GM23338 (cell line): ENCODE results near the gene GIPC1. TPM values are rescaled to one million over a fixed set of nuclear protein-coding genes. Genes with fewer than 3 reads are reported as not detected.

Source experiments
- ATAC-seq: fragments of 200-7000 bp; cut with Tn5 transposase; 3 replicates; pipeline ENCODE4 v1.9.1; 2020
- DNase-seq: peaks from one replicate; pipeline ENCODE4 v3.0.0-alpha.2; 2015; ENCODE audit warnings: low spot score
- H2AFZ ChIP-seq: fragments of 200-600 bp; sonication (generic); 2 replicates; pipeline ENCODE4 v1.8.0; 2016; ENCODE audit warnings: antibody characterized with exemption, mild to moderate bottlenecking, moderate library complexity
- H3F3A ChIP-seq: fragments of 200-600 bp; sonication (generic); replicated peaks from 2 replicates; pipeline ENCODE4 v1.8.0; 2017; ENCODE audit warnings: antibody characterized with exemption, mixed run types, low read depth
- H3K27ac ChIP-seq: fragments of 200-600 bp; sonication (generic); 2 replicates; pipeline ENCODE4 v1.6.1; 2016; ENCODE audit warnings: low read depth
- H3K27me3 ChIP-seq: fragments of 200-600 bp; sonication (generic); 2 replicates; pipeline ENCODE4 v1.8.0; 2016; ENCODE audit warnings: mild to moderate bottlenecking, mixed run types, moderate library complexity; ENCODE audit not compliant: insufficient read depth
- H3K36me3 ChIP-seq: fragments of 200-600 bp; sonication (generic); 2 replicates; pipeline ENCODE4 v1.8.0; 2016; ENCODE audit warnings: mild to moderate bottlenecking; ENCODE audit not compliant: insufficient read depth
- H3K4me1 ChIP-seq: fragments of 200-600 bp; sonication (generic); 2 replicates; pipeline ENCODE4 v1.8.0; 2016; ENCODE audit warnings: mild to moderate bottlenecking, moderate library complexity; ENCODE audit not compliant: insufficient read depth
- H3K4me2 ChIP-seq: fragments of 200-600 bp; sonication (generic); 2 replicates; pipeline ENCODE4 v1.7.1; 2017; ENCODE audit warnings: mixed run types
- H3K4me3 ChIP-seq: fragments of 200-600 bp; sonication (generic); 2 replicates; pipeline ENCODE4 v1.6.1; 2016; ENCODE audit warnings: mixed run types
- H3K79me2 ChIP-seq: fragments of 200-600 bp; sonication (generic); replicated peaks from 2 replicates; pipeline ENCODE4 v1.8.0; 2017; ENCODE audit warnings: mild to moderate bottlenecking; ENCODE audit not compliant: insufficient read depth
- H3K9me2 ChIP-seq: fragments of 200-600 bp; sonication (generic); 2 replicates; pipeline ENCODE4 v1.8.0; 2017; ENCODE audit not compliant: insufficient read depth
- H4K20me1 ChIP-seq: fragments of 200-600 bp; sonication (generic); replicated peaks from 2 replicates; pipeline ENCODE4 v1.8.0; 2017; ENCODE audit warnings: mild to moderate bottlenecking; ENCODE audit not compliant: insufficient read depth
- H3K27ac Mint-ChIP-seq: 2 replicates; pipeline ENCODE4 v1.8.0; 2020; ENCODE audit warnings: inconsistent platforms, mild to moderate bottlenecking, moderate library complexity, mixed read lengths
- H3K27me3 Mint-ChIP-seq: 3 replicates; pipeline ENCODE4 v1.8.0; 2022; ENCODE audit warnings: low read depth, mild to moderate bottlenecking, moderate library complexity, mixed read lengths, inconsistent platforms; ENCODE audit not compliant: insufficient read depth, poor library complexity
- H3K36me3 Mint-ChIP-seq: 3 replicates; pipeline ENCODE4 v1.8.0; 2021; ENCODE audit warnings: low read depth, mild to moderate bottlenecking, inconsistent platforms, moderate library complexity, mixed read lengths
- H3K4me1 Mint-ChIP-seq: 3 replicates; pipeline ENCODE4 v1.8.0; 2020; ENCODE audit warnings: mild to moderate bottlenecking, inconsistent platforms, mixed read lengths
- H3K4me3 Mint-ChIP-seq: 3 replicates; pipeline ENCODE4 v1.8.0; 2021; ENCODE audit warnings: moderate library complexity, mild to moderate bottlenecking, inconsistent platforms, mixed read lengths
- H3K9me3 Mint-ChIP-seq: 3 replicates; pipeline ENCODE4 v1.8.0; 2020; ENCODE audit warnings: moderate library complexity, mild to moderate bottlenecking, inconsistent platforms, mixed read lengths
- CREB1 ChIP-seq: fragments of 250-450 bp; sonication (Bioruptor Pico); IDR thresholded peaks from 2 replicates; pipeline ENCODE4 v1.5.0; 2020; ENCODE audit warnings: low read depth, mild to moderate bottlenecking, moderate library complexity
- CTCF ChIP-seq, 2 experiments: fragments of 200-600 bp in 1 of 2; sonication (generic) in 1 of 2; conservative IDR thresholded peaks; 2 replicates each; pipeline versions ENCODE4 v1.5.1 to v1.6.1; 2016 to 2017; ENCODE audit warnings: antibody characterized with exemption in 2 of 2, low read depth in 2 of 2, mild to moderate bottlenecking in 2 of 2, moderate library complexity in 1 of 2
- ETS1 ChIP-seq: IDR thresholded peaks from 2 replicates; pipeline ENCODE4 v1.6.1; 2016; ENCODE audit warnings: antibody characterized with exemption
- EZH2 ChIP-seq: fragments of 200-600 bp; sonication (generic); IDR thresholded peaks from one replicate; pipeline ENCODE4 v1.8.0; 2017; ENCODE audit warnings: antibody characterized with exemption, mild to moderate bottlenecking, low read depth; ENCODE audit not compliant: unreplicated experiment
- EZH2phosphoT487 ChIP-seq: fragments of 200-600 bp; sonication (generic); IDR thresholded peaks from one replicate; pipeline ENCODE4 v1.8.1; 2018; ENCODE audit warnings: antibody characterized with exemption; ENCODE audit not compliant: unreplicated experiment
- JUNB ChIP-seq: IDR thresholded peaks from one replicate; pipeline ENCODE4 v1.6.1; 2016; ENCODE audit warnings: antibody characterized with exemption; ENCODE audit not compliant: unreplicated experiment
- NANOG ChIP-seq: IDR thresholded peaks from 2 replicates; pipeline ENCODE4 v1.6.1; 2016; ENCODE audit warnings: antibody characterized with exemption, borderline replicate concordance
- POLR2AphosphoS5 ChIP-seq: IDR thresholded peaks from 2 replicates; pipeline ENCODE4 v1.6.1; 2016; ENCODE audit warnings: antibody characterized with exemption, low read depth
- STAT1 ChIP-seq: IDR thresholded peaks from one replicate; pipeline ENCODE4 v1.6.1; 2016; ENCODE audit warnings: antibody characterized with exemption; ENCODE audit not compliant: unreplicated experiment
- ZNF114 ChIP-seq: fragments of 250-450 bp; sonication (Bioruptor Pico); IDR thresholded peaks from 2 replicates; pipeline ENCODE4 v1.5.0; 2020; ENCODE audit warnings: mild to moderate bottlenecking, moderate library complexity
- ZNF331 ChIP-seq: fragments of 250-450 bp; sonication (Bioruptor Pico); IDR thresholded peaks from 2 replicates; pipeline ENCODE4 v1.5.0; 2020; ENCODE audit warnings: low read depth, mild to moderate bottlenecking, moderate library complexity
- polyA plus RNA-seq: library from polyadenylated mRNA; unstranded; fragments of >200 nt; fragmentation: Nextera tagmentation; extraction: Ambion mirVana; gene quantifications from 2 replicates; pipeline ENCODE4 v1.2.1, GENCODE V29; 2016
- total RNA-seq: library from RNA; depleted of rRNA; stranded (reverse); fragments of >200 nt; shearing (Covaris generic); gene quantifications from 2 replicates; pipeline ENCODE4 v1.2.3, GENCODE V29; 2014
- TF ChIP-seq, protein P1 (sequence below): fragments of 250-450 bp; sonication (Bioruptor Pico); IDR thresholded peaks from 2 replicates; pipeline ENCODE4 v1.5.0; 2020; ENCODE audit warnings: mild to moderate bottlenecking, moderate library complexity
- TF ChIP-seq, protein P2 (sequence below): IDR thresholded peaks from one replicate; pipeline ENCODE4 v1.6.1; 2018; ENCODE audit warnings: antibody characterized with exemption; ENCODE audit not compliant: unreplicated experiment

Gene GIPC1
- total and polyA plus RNA-seq, 2 experiments from 2014 or later: 51.6 to 106 TPM

DNA sequence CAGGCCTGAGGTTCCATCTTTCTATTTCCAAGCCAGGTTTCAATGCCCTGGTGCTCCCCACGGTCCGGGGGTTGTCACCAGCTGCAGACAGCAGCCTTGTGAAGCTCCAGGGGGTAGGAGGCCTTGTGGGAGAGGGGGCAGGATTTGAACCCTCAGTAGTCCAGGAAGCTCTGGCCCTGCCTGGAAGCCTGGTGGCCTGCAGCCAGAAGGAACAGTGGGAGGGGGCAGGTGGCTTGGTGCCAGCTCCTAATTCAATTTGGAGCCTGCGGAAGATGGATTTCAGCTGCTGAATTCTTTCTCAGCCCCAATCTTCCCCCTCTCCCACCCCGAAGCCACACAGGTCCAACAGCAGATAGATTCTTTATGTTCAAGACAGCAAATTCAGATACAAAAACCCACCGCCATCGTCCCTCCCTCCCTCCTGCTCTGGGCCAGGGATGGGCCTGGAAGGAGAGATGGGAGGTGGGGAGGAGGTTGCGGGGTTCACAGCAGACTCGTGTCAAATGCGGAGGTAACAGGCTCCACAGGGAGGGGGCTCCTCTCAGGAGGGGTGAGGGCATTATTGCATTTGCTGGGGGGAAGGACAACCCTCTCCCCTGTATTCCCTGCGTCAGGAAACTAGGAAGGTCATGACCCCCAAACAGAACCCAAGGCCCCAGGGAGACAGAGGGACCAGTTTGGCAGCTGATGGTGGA is 18.4 kb downstream of the GIPC1 start:
- Histone ChIP-seq H3K9me2 (no peaks in the 10 kb centered on the region), H3K27me3 (peaks cover 18% of the 10 kb centered on the region), H2AFZ (no peak overlapping the region), H4K20me1 (no peaks in the 10 kb centered on the region; the same call in 1 of the 2 replicates), H3K36me3 (peaks cover 5% of the 10 kb centered on the region; the same call in 1 of the 2 replicates), H3K4me1 (peaks cover 12% of the 10 kb centered on the region), H3K4me3 (no peak overlapping the region), H3F3A (peaks cover 16% of the 10 kb centered on the region), H3K4me2 (no peak overlapping the region), H3K79me2 (no peaks in the 10 kb centered on the region), H3K27ac (no peak overlapping the region)
- H3K27me3 Mint-ChIP-seq: peaks cover 26% of the 10 kb centered on the region
- H3K4me1 Mint-ChIP-seq: peaks cover 31% of the 10 kb centered on the region
- no peak for ATAC-seq
- no peak overlapping the region for H3K4me3 Mint-ChIP-seq
- TF ChIP-seq CREB1 (CRISPR knock-in tag): no peak
- no peak for TF ChIP-seq ZNF114 (CRISPR knock-in tag)
- TF ChIP-seq EZH2: no peak
- TF ChIP-seq NANOG: no peak
- TF ChIP-seq STAT1: no peak
- TF ChIP-seq, protein P1, sequence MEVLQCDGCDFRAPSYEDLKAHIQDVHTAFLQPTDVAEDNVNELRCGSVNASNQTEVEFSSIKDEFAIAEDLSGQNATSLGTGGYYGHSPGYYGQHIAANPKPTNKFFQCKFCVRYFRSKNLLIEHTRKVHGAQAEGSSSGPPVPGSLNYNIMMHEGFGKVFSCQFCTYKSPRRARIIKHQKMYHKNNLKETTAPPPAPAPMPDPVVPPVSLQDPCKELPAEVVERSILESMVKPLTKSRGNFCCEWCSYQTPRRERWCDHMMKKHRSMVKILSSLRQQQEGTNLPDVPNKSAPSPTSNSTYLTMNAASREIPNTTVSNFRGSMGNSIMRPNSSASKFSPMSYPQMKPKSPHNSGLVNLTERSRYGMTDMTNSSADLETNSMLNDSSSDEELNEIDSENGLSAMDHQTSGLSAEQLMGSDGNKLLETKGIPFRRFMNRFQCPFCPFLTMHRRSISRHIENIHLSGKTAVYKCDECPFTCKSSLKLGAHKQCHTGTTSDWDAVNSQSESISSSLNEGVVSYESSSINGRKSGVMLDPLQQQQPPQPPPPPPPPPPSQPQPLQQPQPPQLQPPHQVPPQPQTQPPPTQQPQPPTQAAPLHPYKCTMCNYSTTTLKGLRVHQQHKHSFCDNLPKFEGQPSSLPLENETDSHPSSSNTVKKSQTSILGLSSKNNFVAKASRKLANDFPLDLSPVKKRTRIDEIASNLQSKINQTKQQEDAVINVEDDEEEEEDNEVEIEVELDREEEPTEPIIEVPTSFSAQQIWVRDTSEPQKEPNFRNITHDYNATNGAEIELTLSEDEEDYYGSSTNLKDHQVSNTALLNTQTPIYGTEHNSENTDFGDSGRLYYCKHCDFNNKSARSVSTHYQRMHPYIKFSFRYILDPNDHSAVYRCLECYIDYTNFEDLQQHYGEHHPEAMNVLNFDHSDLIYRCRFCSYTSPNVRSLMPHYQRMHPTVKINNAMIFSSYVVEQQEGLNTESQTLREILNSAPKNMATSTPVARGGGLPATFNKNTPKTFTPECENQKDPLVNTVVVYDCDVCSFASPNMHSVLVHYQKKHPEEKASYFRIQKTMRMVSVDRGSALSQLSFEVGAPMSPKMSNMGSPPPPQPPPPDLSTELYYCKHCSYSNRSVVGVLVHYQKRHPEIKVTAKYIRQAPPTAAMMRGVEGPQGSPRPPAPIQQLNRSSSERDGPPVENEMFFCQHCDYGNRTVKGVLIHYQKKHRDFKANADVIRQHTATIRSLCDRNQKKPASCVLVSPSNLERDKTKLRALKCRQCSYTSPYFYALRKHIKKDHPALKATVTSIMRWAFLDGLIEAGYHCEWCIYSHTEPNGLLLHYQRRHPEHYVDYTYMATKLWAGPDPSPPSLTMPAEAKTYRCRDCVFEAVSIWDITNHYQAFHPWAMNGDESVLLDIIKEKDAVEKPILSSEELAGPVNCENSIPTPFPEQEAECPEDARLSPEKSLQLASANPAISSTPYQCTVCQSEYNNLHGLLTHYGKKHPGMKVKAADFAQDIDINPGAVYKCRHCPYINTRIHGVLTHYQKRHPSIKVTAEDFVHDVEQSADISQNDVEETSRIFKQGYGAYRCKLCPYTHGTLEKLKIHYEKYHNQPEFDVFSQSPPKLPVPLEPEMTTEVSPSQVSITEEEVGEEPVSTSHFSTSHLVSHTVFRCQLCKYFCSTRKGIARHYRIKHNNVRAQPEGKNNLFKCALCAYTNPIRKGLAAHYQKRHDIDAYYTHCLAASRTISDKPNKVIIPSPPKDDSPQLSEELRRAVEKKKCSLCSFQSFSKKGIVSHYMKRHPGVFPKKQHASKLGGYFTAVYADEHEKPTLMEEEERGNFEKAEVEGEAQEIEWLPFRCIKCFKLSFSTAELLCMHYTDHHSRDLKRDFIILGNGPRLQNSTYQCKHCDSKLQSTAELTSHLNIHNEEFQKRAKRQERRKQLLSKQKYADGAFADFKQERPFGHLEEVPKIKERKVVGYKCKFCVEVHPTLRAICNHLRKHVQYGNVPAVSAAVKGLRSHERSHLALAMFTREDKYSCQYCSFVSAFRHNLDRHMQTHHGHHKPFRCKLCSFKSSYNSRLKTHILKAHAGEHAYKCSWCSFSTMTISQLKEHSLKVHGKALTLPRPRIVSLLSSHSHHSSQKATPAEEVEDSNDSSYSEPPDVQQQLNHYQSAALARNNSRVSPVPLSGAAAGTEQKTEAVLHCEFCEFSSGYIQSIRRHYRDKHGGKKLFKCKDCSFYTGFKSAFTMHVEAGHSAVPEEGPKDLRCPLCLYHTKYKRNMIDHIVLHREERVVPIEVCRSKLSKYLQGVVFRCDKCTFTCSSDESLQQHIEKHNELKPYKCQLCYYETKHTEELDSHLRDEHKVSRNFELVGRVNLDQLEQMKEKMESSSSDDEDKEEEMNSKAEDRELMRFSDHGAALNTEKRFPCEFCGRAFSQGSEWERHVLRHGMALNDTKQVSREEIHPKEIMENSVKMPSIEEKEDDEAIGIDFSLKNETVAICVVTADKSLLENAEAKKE (CRISPR knock-in tag): no peak
- no peak for TF ChIP-seq JUNB
- no peak for TF ChIP-seq EZH2phosphoT487
- no peak for TF ChIP-seq ETS1
- no peak for TF ChIP-seq CTCF (conservative IDR thresholded peaks at IDR 0.05; ENCODE audit: low read depth in 2 of 2)
- TF ChIP-seq ZNF331 (CRISPR knock-in tag): no peak
- TF ChIP-seq, protein P2, sequence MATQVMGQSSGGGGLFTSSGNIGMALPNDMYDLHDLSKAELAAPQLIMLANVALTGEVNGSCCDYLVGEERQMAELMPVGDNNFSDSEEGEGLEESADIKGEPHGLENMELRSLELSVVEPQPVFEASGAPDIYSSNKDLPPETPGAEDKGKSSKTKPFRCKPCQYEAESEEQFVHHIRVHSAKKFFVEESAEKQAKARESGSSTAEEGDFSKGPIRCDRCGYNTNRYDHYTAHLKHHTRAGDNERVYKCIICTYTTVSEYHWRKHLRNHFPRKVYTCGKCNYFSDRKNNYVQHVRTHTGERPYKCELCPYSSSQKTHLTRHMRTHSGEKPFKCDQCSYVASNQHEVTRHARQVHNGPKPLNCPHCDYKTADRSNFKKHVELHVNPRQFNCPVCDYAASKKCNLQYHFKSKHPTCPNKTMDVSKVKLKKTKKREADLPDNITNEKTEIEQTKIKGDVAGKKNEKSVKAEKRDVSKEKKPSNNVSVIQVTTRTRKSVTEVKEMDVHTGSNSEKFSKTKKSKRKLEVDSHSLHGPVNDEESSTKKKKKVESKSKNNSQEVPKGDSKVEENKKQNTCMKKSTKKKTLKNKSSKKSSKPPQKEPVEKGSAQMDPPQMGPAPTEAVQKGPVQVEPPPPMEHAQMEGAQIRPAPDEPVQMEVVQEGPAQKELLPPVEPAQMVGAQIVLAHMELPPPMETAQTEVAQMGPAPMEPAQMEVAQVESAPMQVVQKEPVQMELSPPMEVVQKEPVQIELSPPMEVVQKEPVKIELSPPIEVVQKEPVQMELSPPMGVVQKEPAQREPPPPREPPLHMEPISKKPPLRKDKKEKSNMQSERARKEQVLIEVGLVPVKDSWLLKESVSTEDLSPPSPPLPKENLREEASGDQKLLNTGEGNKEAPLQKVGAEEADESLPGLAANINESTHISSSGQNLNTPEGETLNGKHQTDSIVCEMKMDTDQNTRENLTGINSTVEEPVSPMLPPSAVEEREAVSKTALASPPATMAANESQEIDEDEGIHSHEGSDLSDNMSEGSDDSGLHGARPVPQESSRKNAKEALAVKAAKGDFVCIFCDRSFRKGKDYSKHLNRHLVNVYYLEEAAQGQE: no peak
- TF ChIP-seq POLR2AphosphoS5: no peak
- H3K9me3 Mint-ChIP-seq: no peaks in the 10 kb centered on the region
- H3K36me3 Mint-ChIP-seq: peaks cover 21% of the 10 kb centered on the region
- no peak overlapping the region for H3K27ac Mint-ChIP-seq
- no peak for DNase-seq
